ENCODE data around the gene ADGRL3.

DNA sequence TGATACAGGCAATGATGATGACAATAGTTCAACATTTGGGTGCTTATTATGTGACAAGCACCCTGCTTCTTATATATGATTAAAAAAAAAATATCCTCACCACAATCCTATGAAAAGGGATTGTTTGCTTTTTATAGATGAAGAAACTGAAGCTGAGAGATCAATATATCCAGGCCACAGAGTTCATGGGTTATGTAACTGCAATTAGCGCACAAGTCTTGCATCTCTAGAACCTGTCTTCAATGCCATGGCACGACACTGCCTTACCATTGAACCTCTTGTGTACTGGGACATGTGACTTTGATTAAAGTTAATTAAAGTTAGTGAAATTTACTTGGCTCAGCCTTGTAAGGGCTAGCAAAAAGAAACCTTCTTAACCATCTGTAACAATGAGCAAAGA, 599.7 kb downstream of the ADGRL3 start:
- TF ChIP-seq, protein P1, sequence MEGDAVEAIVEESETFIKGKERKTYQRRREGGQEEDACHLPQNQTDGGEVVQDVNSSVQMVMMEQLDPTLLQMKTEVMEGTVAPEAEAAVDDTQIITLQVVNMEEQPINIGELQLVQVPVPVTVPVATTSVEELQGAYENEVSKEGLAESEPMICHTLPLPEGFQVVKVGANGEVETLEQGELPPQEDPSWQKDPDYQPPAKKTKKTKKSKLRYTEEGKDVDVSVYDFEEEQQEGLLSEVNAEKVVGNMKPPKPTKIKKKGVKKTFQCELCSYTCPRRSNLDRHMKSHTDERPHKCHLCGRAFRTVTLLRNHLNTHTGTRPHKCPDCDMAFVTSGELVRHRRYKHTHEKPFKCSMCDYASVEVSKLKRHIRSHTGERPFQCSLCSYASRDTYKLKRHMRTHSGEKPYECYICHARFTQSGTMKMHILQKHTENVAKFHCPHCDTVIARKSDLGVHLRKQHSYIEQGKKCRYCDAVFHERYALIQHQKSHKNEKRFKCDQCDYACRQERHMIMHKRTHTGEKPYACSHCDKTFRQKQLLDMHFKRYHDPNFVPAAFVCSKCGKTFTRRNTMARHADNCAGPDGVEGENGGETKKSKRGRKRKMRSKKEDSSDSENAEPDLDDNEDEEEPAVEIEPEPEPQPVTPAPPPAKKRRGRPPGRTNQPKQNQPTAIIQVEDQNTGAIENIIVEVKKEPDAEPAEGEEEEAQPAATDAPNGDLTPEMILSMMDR (conservative IDR thresholded peaks at IDR 0.05 in 1 of 2, IDR thresholded peaks at IDR 0.05 in 1 of 2; ENCODE audit: low read depth in 1 of 2, low read length in 2 of 2): no peak
- TF ChIP-seq EZH2 (IDR thresholded peaks at IDR 0.05; ENCODE audit: low read length, missing control alignments): no peak
